ENCODE measurements around the gene MAP1B. TPM values are rescaled to one million over a fixed set of nuclear protein-coding genes. Genes with fewer than 3 reads are reported as not detected.

Gene MAP1B
- total and polyA plus RNA-seq, 2 donors, result 1.6 to 3.1 TPM

GRCh38 chr5:72134226-72134899, 27.1 kb downstream of the MAP1B start:
- H3K4me3 ChIP-seq (ENCODE audit: low read length in 2 of 2), result no peak overlapping the region
- DNase-seq (ENCODE audit: low read depth in 6 of 9, low spot score in 9 of 9), result no peak
- no peaks in the 10 kb centered on the region for H3K4me1 ChIP-seq (ENCODE audit: control insufficient read depth in 2 of 2, insufficient read depth in 2 of 2, low read length in 2 of 2)
- H3K27me3 ChIP-seq (ENCODE audit: control insufficient read depth in 2 of 2, insufficient read depth in 1 of 2, low read length in 1 of 2), result peaks cover 0 to 9% of the 10 kb centered on the region in 2 donors
- no peaks in the 10 kb centered on the region for H3K36me3 ChIP-seq (ENCODE audit: control insufficient read depth in 2 of 2, insufficient read depth in 2 of 2, low read length in 1 of 2)
- no peak overlapping the region for H3K27ac ChIP-seq (ENCODE audit: low read depth in 1 of 2, low read length in 1 of 2)
- no peaks in the 10 kb centered on the region for H3K9me3 ChIP-seq (ENCODE audit: control insufficient read depth in 2 of 2, insufficient read depth in 1 of 2, low read length in 1 of 2)
- 90% methylated on average over 7 of the region's 7 CpGs for WGBS

GRCh38 chr5:72137826-72138409, 30.6 kb downstream of the MAP1B start:
- no peak overlapping the region for H3K27ac ChIP-seq (ENCODE audit: low read depth in 1 of 2, low read length in 1 of 2)
- H3K4me1 ChIP-seq (ENCODE audit: control insufficient read depth in 2 of 2, insufficient read depth in 2 of 2, low read length in 2 of 2), result no peaks in the 10 kb centered on the region
- H3K27me3 ChIP-seq (ENCODE audit: control insufficient read depth in 2 of 2, insufficient read depth in 1 of 2, low read length in 1 of 2), result peaks cover 0 to 8% of the 10 kb centered on the region in 2 donors
- WGBS, result 38% methylated on average over 2 of the region's 2 CpGs
- DNase-seq (ENCODE audit: low read depth in 6 of 9, low spot score in 9 of 9), result peak in 2 of 9 donors; percentile 4 to 9
- H3K9me3 ChIP-seq (ENCODE audit: control insufficient read depth in 2 of 2, insufficient read depth in 1 of 2, low read length in 1 of 2), result no peaks in the 10 kb centered on the region
- H3K4me3 ChIP-seq (ENCODE audit: low read length in 2 of 2), result no peak overlapping the region
- no peaks in the 10 kb centered on the region for H3K36me3 ChIP-seq (ENCODE audit: control insufficient read depth in 2 of 2, insufficient read depth in 2 of 2, low read length in 1 of 2)

GRCh38 chr5:72138943-72139521, 31.8 kb downstream of the MAP1B start:
- Histone ChIP-seq H3K9me3 (ENCODE audit: control insufficient read depth in 2 of 2, insufficient read depth in 1 of 2, low read length in 1 of 2) (no peaks in the 10 kb centered on the region), H3K36me3 (ENCODE audit: control insufficient read depth in 2 of 2, insufficient read depth in 2 of 2, low read length in 1 of 2) (no peaks in the 10 kb centered on the region), H3K4me1 (ENCODE audit: control insufficient read depth in 2 of 2, insufficient read depth in 2 of 2, low read length in 2 of 2) (no peaks in the 10 kb centered on the region), H3K27ac (ENCODE audit: low read depth in 1 of 2, low read length in 1 of 2) (no peak overlapping the region), H3K4me3 (ENCODE audit: low read length in 2 of 2) (no peak overlapping the region), H3K27me3 (ENCODE audit: control insufficient read depth in 2 of 2, insufficient read depth in 1 of 2, low read length in 1 of 2) (peaks cover 0 to 4% of the 10 kb centered on the region in 2 donors)
- 29% methylated on average over 8 of the region's 8 CpGs for WGBS
- DNase-seq (ENCODE audit: low read depth in 6 of 9, low spot score in 9 of 9), result no peak

GRCh38 chr5:72140711-72141110, 33.4 kb downstream of the MAP1B start:
- Histone ChIP-seq H3K27me3 (ENCODE audit: control insufficient read depth in 2 of 2, insufficient read depth in 1 of 2, low read length in 1 of 2) (peaks cover 0 to 4% of the 10 kb centered on the region in 2 donors), H3K27ac (ENCODE audit: low read depth in 1 of 2, low read length in 1 of 2) (no peak overlapping the region)

GRCh38 chr5:72141440-72142355, 34.4 kb downstream of the MAP1B start:
- Histone ChIP-seq H3K27ac (ENCODE audit: low read depth in 1 of 2, low read length in 1 of 2) (no peak overlapping the region), H3K4me3 (ENCODE audit: low read length in 2 of 2) (no peak overlapping the region), H3K9me3 (ENCODE audit: control insufficient read depth in 2 of 2, insufficient read depth in 1 of 2, low read length in 1 of 2) (no peaks in the 10 kb centered on the region), H3K27me3 (ENCODE audit: control insufficient read depth in 2 of 2, insufficient read depth in 1 of 2, low read length in 1 of 2) (peaks cover 0 to 2% of the 10 kb centered on the region in 2 donors), H3K36me3 (ENCODE audit: control insufficient read depth in 2 of 2, insufficient read depth in 2 of 2, low read length in 1 of 2) (no peaks in the 10 kb centered on the region), H3K4me1 (ENCODE audit: control insufficient read depth in 2 of 2, insufficient read depth in 2 of 2, low read length in 2 of 2) (no peaks in the 10 kb centered on the region)
- no peak for DNase-seq (ENCODE audit: low read depth in 6 of 9, low spot score in 9 of 9)
- WGBS, result 87% methylated on average over 8 of the region's 8 CpGs

More at GRCh38 chr5:72140711-72141110, 33.4 kb downstream of the MAP1B start:
- H3K4me3 ChIP-seq (ENCODE audit: low read length in 2 of 2), result no peak overlapping the region
- no peaks in the 10 kb centered on the region for H3K4me1 ChIP-seq (ENCODE audit: control insufficient read depth in 2 of 2, insufficient read depth in 2 of 2, low read length in 2 of 2)
- no peaks in the 10 kb centered on the region for H3K9me3 ChIP-seq (ENCODE audit: control insufficient read depth in 2 of 2, insufficient read depth in 1 of 2, low read length in 1 of 2)
- DNase-seq (ENCODE audit: low read depth in 6 of 9, low spot score in 9 of 9), result no peak
- H3K36me3 ChIP-seq (ENCODE audit: control insufficient read depth in 2 of 2, insufficient read depth in 2 of 2, low read length in 1 of 2), result no peaks in the 10 kb centered on the region
- WGBS, result 97% methylated on average over 7 of the region's 7 CpGs

GRCh38 chr5:72144762-72145161, 37.5 kb downstream of the MAP1B start:
- Histone ChIP-seq H3K36me3 (ENCODE audit: control insufficient read depth in 2 of 2, insufficient read depth in 2 of 2, low read length in 1 of 2) (no peaks in the 10 kb centered on the region), H3K27me3 (ENCODE audit: control insufficient read depth in 2 of 2, insufficient read depth in 1 of 2, low read length in 1 of 2) (peaks cover 0 to 2% of the 10 kb centered on the region in 2 donors), H3K4me1 (ENCODE audit: control insufficient read depth in 2 of 2, insufficient read depth in 2 of 2, low read length in 2 of 2) (no peaks in the 10 kb centered on the region), H3K27ac (ENCODE audit: low read depth in 1 of 2, low read length in 1 of 2) (no peak overlapping the region), H3K4me3 (ENCODE audit: low read length in 2 of 2) (no peak overlapping the region), H3K9me3 (ENCODE audit: control insufficient read depth in 2 of 2, insufficient read depth in 1 of 2, low read length in 1 of 2) (no peaks in the 10 kb centered on the region)
- 89% methylated on average over 2 of the region's 2 CpGs for WGBS
- DNase-seq (ENCODE audit: low read depth in 6 of 9, low spot score in 9 of 9), result no peak

- Histone ChIP-seq H3K27me3 (ENCODE audit: control insufficient read depth in 2 of 2, insufficient read depth in 1 of 2, low read length in 1 of 2) (peaks cover 0 to 2% of the 10 kb centered on the region in 2 donors), H3K27ac (ENCODE audit: low read depth in 1 of 2, low read length in 1 of 2) (no peak overlapping the region), H3K4me1 (ENCODE audit: control insufficient read depth in 2 of 2, insufficient read depth in 2 of 2, low read length in 2 of 2) (no peaks in the 10 kb centered on the region), H3K4me3 (ENCODE audit: low read length in 2 of 2) (no peak overlapping the region), H3K9me3 (ENCODE audit: control insufficient read depth in 2 of 2, insufficient read depth in 1 of 2, low read length in 1 of 2) (no peaks in the 10 kb centered on the region), H3K36me3 (ENCODE audit: control insufficient read depth in 2 of 2, insufficient read depth in 2 of 2, low read length in 1 of 2) (no peaks in the 10 kb centered on the region)
- WGBS, result 54% methylated on average over 1 of the region's 1 CpG
- no peak for DNase-seq (ENCODE audit: low read depth in 6 of 9, low spot score in 9 of 9)
These were observed 38.1 kb downstream of the MAP1B start for GRCh38 chr5:72145348-72145747.

- no peaks in the 10 kb centered on the region for H3K36me3 ChIP-seq (ENCODE audit: control insufficient read depth in 2 of 2, insufficient read depth in 2 of 2, low read length in 1 of 2)
- 95% methylated on average over 3 of the region's 3 CpGs for WGBS
- H3K27ac ChIP-seq (ENCODE audit: low read depth in 1 of 2, low read length in 1 of 2), result no peak overlapping the region
- peaks cover 0 to 2% of the 10 kb centered on the region in 2 donors for H3K27me3 ChIP-seq (ENCODE audit: control insufficient read depth in 2 of 2, insufficient read depth in 1 of 2, low read length in 1 of 2)
- no peaks in the 10 kb centered on the region for H3K4me1 ChIP-seq (ENCODE audit: control insufficient read depth in 2 of 2, insufficient read depth in 2 of 2, low read length in 2 of 2)
- DNase-seq (ENCODE audit: low read depth in 6 of 9, low spot score in 9 of 9), result no peak
- no peak overlapping the region for H3K4me3 ChIP-seq (ENCODE audit: low read length in 2 of 2)
- no peaks in the 10 kb centered on the region for H3K9me3 ChIP-seq (ENCODE audit: control insufficient read depth in 2 of 2, insufficient read depth in 1 of 2, low read length in 1 of 2)
These were observed 38.8 kb downstream of the MAP1B start for GRCh38 chr5:72146056-72146455.

All from thymus (tissue), 11 donors.